ENCODE results near the gene ARHGAP40.

GRCh38 chr20:38674765-38675133 lies 73.1 kb downstream of the ARHGAP40 start:
- TF ChIP-seq CTCF (conservative IDR thresholded peaks at IDR 0.05) (no peak), ZFX (IDR thresholded peaks at IDR 0.05) (no peak)
